NCI-H748 (cell line): ENCODE measurements around the gene ARL2.
"Not testable (repeated sequence)": the region's sequence is repeated elsewhere in the genome, so short reads cannot be mapped to it uniquely, and the experiment has no call there.

Experiments used
- DNase-seq: peaks from one replicate; lab custom pipeline; 2025; ENCODE audit not compliant: unreplicated experiment; lab: John Stamatoyannopoulos, UW

ARL2 gene

GRCh38 chr11:65003968-65004367, 10.0 kb upstream of the ARL2 start:
- not testable (repeated sequence) for DNase-seq

- no peak for DNase-seq
Measured at GRCh38 chr11:65008016-65008415, 5.9 kb upstream of the ARL2 start.

- no peak for DNase-seq
Measured at GRCh38 chr11:65008873-65009272, 5.1 kb upstream of the ARL2 start.

GRCh38 chr11:65013130-65013887, 651 bp upstream of the ARL2 start:
- peak; percentile 86 for DNase-seq

DNA sequence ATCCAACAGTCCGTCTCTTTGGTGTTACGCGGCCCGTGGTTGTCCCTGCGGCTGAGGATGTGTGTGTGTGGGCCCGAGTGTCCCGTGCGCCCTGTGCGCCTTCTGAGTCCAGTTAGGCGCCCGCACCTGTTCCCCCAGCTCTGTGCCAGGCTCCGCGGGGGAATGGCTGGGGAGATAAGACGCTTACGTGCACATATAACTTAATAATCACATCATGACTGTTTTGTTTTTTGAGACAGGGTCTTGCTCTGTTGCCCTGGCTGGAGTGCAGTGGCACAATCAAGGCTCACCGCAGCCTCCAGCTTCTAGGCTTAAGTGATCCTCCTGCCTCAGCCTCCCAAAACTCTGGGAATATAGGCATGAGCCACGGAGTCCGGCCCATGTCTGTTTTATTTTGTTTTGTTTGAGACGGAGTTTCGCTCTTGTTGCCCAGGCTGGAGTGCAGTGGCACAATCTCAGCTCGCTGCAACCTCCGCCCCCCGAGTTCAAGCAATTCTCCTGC, 817 bp downstream of the ARL2 start:
- no peak for DNase-seq

- DNase-seq: no peak
Measured at GRCh38 chr11:65016705-65017104, 2.7 kb downstream of the ARL2 start.

GRCh38 chr11:65017937-65018336, 4.0 kb downstream of the ARL2 start:
- no peak for DNase-seq

DNA sequence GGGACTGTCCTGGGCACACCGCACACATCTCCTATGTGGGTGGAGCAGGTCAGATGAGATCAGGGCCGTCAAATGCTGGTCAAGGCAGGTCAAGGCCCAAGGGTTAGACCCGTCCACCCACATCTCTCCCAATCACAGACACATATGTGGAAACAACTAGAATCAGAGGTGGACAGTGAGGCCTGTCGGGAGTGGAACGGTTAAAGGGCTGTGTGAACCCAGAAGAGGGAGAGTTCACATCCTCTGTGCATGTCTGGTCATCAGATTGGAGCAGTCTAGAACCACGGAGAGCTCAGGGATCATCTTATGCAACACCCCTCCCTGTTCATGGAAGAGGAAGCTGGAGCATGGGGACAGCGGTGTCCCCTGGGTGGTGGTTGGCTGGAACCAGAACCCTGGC, 5.9 kb downstream of the ARL2 start:
- no peak for DNase-seq

GRCh38 chr11:65021003-65021402, 7.0 kb downstream of the ARL2 start:
- DNase-seq: no peak

DNA sequence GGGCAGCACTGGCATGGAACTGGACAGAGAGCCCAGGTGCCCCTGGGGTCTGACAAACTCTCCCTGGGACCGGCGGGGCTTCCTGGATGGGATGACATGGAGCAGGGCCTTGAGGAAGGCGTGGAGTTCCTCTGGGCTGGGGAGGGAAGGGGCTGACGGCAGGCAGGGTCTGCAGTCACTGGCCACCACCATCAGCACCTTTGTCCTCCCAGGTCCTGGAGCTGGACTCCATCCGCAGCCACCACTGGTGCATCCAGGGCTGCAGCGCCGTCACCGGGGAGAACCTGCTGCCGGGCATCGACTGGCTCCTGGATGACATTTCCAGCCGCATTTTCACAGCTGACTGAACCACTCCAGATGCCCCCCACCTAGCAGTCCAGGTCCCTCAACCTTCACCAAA, 7.5 kb downstream of the ARL2 start:
- no peak for DNase-seq

GRCh38 chr11:65023502-65023901, 9.5 kb downstream of the ARL2 start:
- DNase-seq: not testable (repeated sequence)

DNA sequence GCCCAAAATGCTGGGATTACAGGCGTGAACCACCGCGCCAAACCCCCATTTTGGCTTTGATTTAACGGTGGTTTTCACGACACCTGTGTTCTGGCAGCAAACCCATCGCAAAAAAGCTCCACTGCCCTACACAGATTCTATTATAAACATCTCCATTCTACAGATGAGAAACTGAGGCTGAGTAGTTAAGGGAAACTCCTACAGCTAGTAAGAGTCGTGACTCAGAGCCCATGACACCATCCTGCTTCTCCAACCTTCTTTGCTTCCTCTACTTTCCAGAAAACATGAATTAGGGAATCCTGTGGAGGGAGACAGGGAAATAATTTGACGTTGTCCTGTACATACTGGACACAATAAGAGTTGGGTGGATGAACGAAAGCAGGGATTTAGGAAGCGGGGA, 12.8 kb downstream of the ARL2 start:
- no peak for DNase-seq

- peak; percentile 98 for DNase-seq
Measured at GRCh38 chr11:65027213-65028067, 13.5 kb downstream of the ARL2 start, which contains the start of gene SNX15. Gene SNX15, plus strand, starts transcription at chr11:65027439. Its CDS starts 99 bp downstream, at chr11:65027538.

DNA sequence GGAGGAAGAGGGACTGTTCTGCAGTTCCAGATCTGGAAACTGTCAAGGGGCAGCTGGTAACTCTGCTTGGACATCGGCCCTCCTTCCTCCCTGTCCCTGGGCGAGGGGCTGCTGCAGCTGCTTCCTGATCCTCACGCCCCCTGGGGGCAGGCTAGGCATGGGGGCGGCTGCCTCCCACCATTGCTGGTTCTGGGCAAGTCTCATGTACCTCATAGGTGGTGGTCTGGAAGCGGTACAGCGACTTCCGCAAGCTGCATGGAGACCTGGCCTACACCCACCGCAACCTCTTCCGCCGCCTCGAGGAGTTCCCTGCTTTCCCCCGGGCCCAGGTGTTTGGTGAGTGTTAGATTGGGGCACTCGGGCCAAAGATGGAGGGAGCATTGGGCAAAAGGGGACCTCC, 18.3 kb downstream of the ARL2 start:
- no peak for DNase-seq

DNA sequence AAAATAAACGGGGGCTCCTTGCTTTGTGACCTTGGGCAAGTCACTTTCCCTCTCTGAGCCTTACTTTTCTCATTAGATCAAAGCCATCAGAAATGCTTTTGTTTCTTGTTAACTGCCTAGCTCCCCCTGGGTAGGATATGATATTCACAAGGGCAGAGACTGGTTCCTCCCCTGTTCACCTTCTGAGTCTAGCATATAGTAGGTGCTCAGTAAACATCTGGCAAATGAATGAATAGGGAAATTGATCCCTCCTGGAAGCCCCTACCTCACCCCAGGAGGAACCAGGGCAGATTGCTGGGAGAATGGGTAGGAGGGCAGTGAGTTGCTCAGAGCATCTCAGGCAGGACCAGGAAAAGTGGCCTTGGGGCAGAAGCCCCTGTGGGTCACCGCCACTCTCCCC, 20.5 kb downstream of the ARL2 start:
- DNase-seq: no peak

- no peak for DNase-seq
Measured at GRCh38 chr11:65035579-65035978, 21.6 kb downstream of the ARL2 start.

DNA sequence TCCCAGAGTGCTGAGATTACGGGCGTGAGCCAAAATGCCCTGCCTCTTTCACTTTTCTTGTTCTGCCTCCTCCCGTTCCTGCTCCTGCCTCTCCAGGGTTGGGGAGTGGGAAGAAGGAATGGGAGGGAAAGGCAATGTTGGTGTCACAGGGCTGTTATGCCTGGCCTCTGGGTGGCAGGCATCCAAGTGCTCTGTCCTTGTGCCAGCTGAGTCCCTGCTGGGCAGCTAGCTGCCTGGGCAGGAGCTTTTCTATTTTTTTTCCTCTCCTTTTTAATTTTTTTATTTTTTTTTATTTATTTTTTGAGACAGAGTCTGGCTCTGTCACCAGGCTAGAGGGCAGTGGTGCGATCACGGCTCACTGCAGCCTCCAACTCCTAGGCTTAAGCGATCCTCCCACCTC, 23.0 kb downstream of the ARL2 start:
- DNase-seq: no peak

GRCh38 chr11:65040520-65040846, 26.5 kb downstream of the ARL2 start:
- DNase-seq: no peak

GRCh38 chr11:65040847-65041622, 27.1 kb downstream of the ARL2 start, which contains the start of gene SAC3D1:
Gene SAC3D1, plus strand, starts transcription at chr11:65041210. Its CDS starts 83 bp downstream, at chr11:65041293.
- DNase-seq: peak; percentile 99

- DNase-seq: no peak
Measured at GRCh38 chr11:65042891-65043290, 28.9 kb downstream of the ARL2 start.

- DNase-seq: no peak
Measured at GRCh38 chr11:65043881-65044501, 30.0 kb downstream of the ARL2 start.
